Kidney epithelial cell (primary cell): ENCODE measurements around the gene PRB2. TPM values are rescaled to one million over a fixed set of nuclear protein-coding genes. Genes with fewer than 3 reads are reported as not detected.

Experiments
- DNase-seq: peaks from one replicate; pipeline ENCODE4 v3.0.0-alpha.2; 2010; ENCODE audit warnings: low read depth
- H3K27me3 ChIP-seq: 2 replicates; pipeline ENCODE4 v1.6.0; 2011; ENCODE audit warnings: low read length; ENCODE audit not compliant: control insufficient read depth, insufficient read depth
- H3K36me3 ChIP-seq: 2 replicates; pipeline ENCODE4 v1.5.1; 2011; ENCODE audit warnings: low read length; ENCODE audit not compliant: control insufficient read depth, insufficient read depth
- H3K4me3 ChIP-seq: 2 replicates; pipeline ENCODE4 v1.5.1; 2011; ENCODE audit warnings: low read depth, mild to moderate bottlenecking, control low read depth, low read length
- CTCF ChIP-seq: IDR thresholded peaks from 2 replicates; pipeline ENCODE4 v1.5.1; 2011; ENCODE audit warnings: mild to moderate bottlenecking, moderate library complexity, low read length, control low read depth, inconsistent platforms; ENCODE audit not compliant: insufficient read depth, poor library complexity, severe bottlenecking
- total RNA-seq: library from RNA; depleted of rRNA; stranded (reverse); fragments of >200 nt; gene quantifications from 2 replicates; pipeline ENCODE4 v1.2.3, GENCODE V29; 2015

Gene PRB2
- total RNA-seq, 1 donor from 2014 or later = not detected

GRCh38 chr12:11347810-11348209 is 47.6 kb downstream of the PRB2 start:
- no peak overlapping the region for H3K4me3 ChIP-seq
- DNase-seq = no peak
- no peaks in the 10 kb centered on the region for H3K36me3 ChIP-seq
- TF ChIP-seq CTCF = no peak
- no peaks in the 10 kb centered on the region for H3K27me3 ChIP-seq

- no peak overlapping the region for H3K4me3 ChIP-seq
- DNase-seq = no peak
- TF ChIP-seq CTCF = no peak
- no peaks in the 10 kb centered on the region for H3K27me3 ChIP-seq
- H3K36me3 ChIP-seq = no peaks in the 10 kb centered on the region
Measured at GRCh38 chr12:11344500-11344899, 50.9 kb downstream of the PRB2 start.

Other genes with a start within 250 kb of the PRB2 start
- 12.1 and 13.2 TPM in 2 replicates for gene SMIM10L1, start 224.4 kb downstream of the PRB2 start, total RNA-seq
- gene TAS2R42, start 208.6 kb downstream of the PRB2 start, total RNA-seq = not detected in 2 replicates
- not detected in 2 replicates for gene PRB3, start 125.9 kb downstream of the PRB2 start, total RNA-seq
- not detected in 2 replicates for gene PRB4, start 85.1 kb downstream of the PRB2 start, total RNA-seq